Gastrocnemius medialis (tissue), 4 donors: ENCODE measurements around the gene THSD4. TPM values are rescaled to one million over a fixed set of nuclear protein-coding genes. Genes with fewer than 3 reads are reported as not detected.

ENCODE experiments used
- ATAC-seq, 2 donors: fragments of 150-250 bp; one replicate each; pipeline ENCODE4 v1.9.1; 2016
- DNase-seq, 2 donors: peaks; one replicate each; pipeline ENCODE4 v3.0.0-alpha.2; 2019
- H3K27ac ChIP-seq, 4 donors: fragments of 200-600 bp; sonication (generic); 1 replicate in 1 of 4; 2 replicates in 3 of 4; pipeline ENCODE4 v1.5.1; 2016 to 2018; ENCODE audit warnings: mild to moderate bottlenecking in 2 of 4, moderate library complexity in 1 of 4
- H3K27me3 ChIP-seq, 3 donors: fragments of 200-600 bp; sonication (generic) in 2 of 3; 1 replicate in 1 of 3; 2 replicates in 2 of 3; pipeline versions ENCODE4 v1.5.1 to v1.6.0; 2016 to 2019; ENCODE audit warnings: mild to moderate bottlenecking in 1 of 3, moderate library complexity in 1 of 3
- H3K36me3 ChIP-seq, 2 donors: fragments of 200-600 bp; sonication (generic) in 1 of 2; one replicate each; pipeline ENCODE4 v1.5.1; 2017 to 2018
- H3K4me1 ChIP-seq, 2 donors: fragments of 200-600 bp; sonication (generic) in 1 of 2; one replicate each; pipeline ENCODE4 v1.5.1; 2016 to 2017; ENCODE audit warnings: mild to moderate bottlenecking in 2 of 2
- H3K4me3 ChIP-seq, 4 donors: fragments of 200-600 bp; sonication (generic) in 3 of 4; 1 replicate in 1 of 4; 2 replicates in 3 of 4; pipeline ENCODE4 v1.5.1; 2016 to 2019; ENCODE audit warnings: mild to moderate bottlenecking in 2 of 4
- H3K9me3 ChIP-seq, 3 donors: fragments of 200-600 bp; sonication (generic) in 2 of 3; 1 replicate in 1 of 3; 2 replicates in 2 of 3; pipeline ENCODE4 v1.5.1; 2016 to 2019
- CTCF ChIP-seq, 5 experiments: fragments of 450-650 bp in 3 of 5; fragments of 200-600 bp in 2 of 5; sonication (generic) in 2 of 5; IDR thresholded peaks in 4 of 5; conservative IDR thresholded peaks in 1 of 5; 1 replicate in 4 of 5; 2 replicates in 1 of 5; pipeline ENCODE4 v1.5.1; 2016 to 2019; ENCODE audit warnings: antibody characterized with exemption in 5 of 5, mild to moderate bottlenecking in 3 of 5, moderate library complexity in 3 of 5
- POLR2A ChIP-seq, 2 donors: fragments of 450-650 bp; IDR thresholded peaks; one replicate each; pipeline ENCODE4 v1.6.1; 2017; ENCODE audit warnings: antibody characterized with exemption in 2 of 2, mild to moderate bottlenecking in 2 of 2, moderate library complexity in 2 of 2
- in situ Hi-C, 4 donors: fragments of 200-750 bp; cut with MboI; loops; one replicate each; pipeline versions ENCODE4 v1.15.0 to v1.8.0; 2017; ENCODE audit warnings: low sequenced_read_pairs in 4 of 4
- intact Hi-C: fragments of 100-400 bp; cut with DNase I; formaldehyde crosslinking; loops from one replicate; pipeline ENCODE4 v1.15.1; 2023; ENCODE audit warnings: low total_unique reads
- total RNA-seq, 4 donors: library from RNA; depleted of rRNA; stranded (reverse); fragments of >200 nt; gene quantifications; one replicate each; pipeline versions ENCODE4 v1.1.0 to v1.2.3, GENCODE V29; 2016

THSD4 gene
- total RNA-seq, 4 donors from 2014 or later, result 0.35 to 3.1 (median 0.60) TPM

- in situ Hi-C loops (no loop called here), intact Hi-C loops (no loop called here)
- H3K4me3 ChIP-seq, result no peak overlapping the region
- H3K27me3 ChIP-seq, result no peaks in the 10 kb centered on the region
- no peak for ATAC-seq
- no peak for DNase-seq
- H3K27ac ChIP-seq, result no peak overlapping the region
- no peaks in the 10 kb centered on the region for H3K36me3 ChIP-seq
- no peaks in the 10 kb centered on the region for H3K9me3 ChIP-seq
- no peak for TF ChIP-seq POLR2A (IDR thresholded peaks at IDR 0.05)
- TF ChIP-seq CTCF (IDR thresholded peaks at IDR 0.05 in 4 of 5, conservative IDR thresholded peaks at IDR 0.05 in 1 of 5), result no peak
- H3K4me1 ChIP-seq, result no peaks in the 10 kb centered on the region
These were observed 26.6 kb upstream of the THSD4 start for GRCh38 chr15:71088683-71089082.

GRCh38 chr15:71089801-71090200, 25.5 kb upstream of the THSD4 start:
- no peaks in the 10 kb centered on the region for H3K4me1 ChIP-seq
- no peaks in the 10 kb centered on the region for H3K36me3 ChIP-seq
- in situ Hi-C loops (no loop called here), intact Hi-C loops (no loop called here)
- DNase-seq, result no peak
- H3K27ac ChIP-seq, result no peak overlapping the region
- no peak overlapping the region for H3K4me3 ChIP-seq
- no peaks in the 10 kb centered on the region for H3K27me3 ChIP-seq
- TF ChIP-seq POLR2A (IDR thresholded peaks at IDR 0.05) (no peak), CTCF (IDR thresholded peaks at IDR 0.05 in 4 of 5, conservative IDR thresholded peaks at IDR 0.05 in 1 of 5) (no peak)
- ATAC-seq, result no peak
- H3K9me3 ChIP-seq, result no peaks in the 10 kb centered on the region

- no peak overlapping the region for H3K27ac ChIP-seq
- no peak overlapping the region for H3K4me3 ChIP-seq
- TF ChIP-seq CTCF (IDR thresholded peaks at IDR 0.05 in 4 of 5, conservative IDR thresholded peaks at IDR 0.05 in 1 of 5), result no peak
- H3K4me1 ChIP-seq, result no peaks in the 10 kb centered on the region
- in situ Hi-C loops (no loop called here), intact Hi-C loops (no loop called here)
- DNase-seq (no peak), ATAC-seq (no peak)
- H3K9me3 ChIP-seq, result no peaks in the 10 kb centered on the region
- no peaks in the 10 kb centered on the region for H3K36me3 ChIP-seq
- no peaks in the 10 kb centered on the region for H3K27me3 ChIP-seq
These were observed 23.7 kb upstream of the THSD4 start for GRCh38 chr15:71091601-71092000.

GRCh38 chr15:71092056-71092600, 23.1 kb upstream of the THSD4 start:
- no peak for DNase-seq
- ATAC-seq, result no peak
- Histone ChIP-seq H3K36me3 (no peaks in the 10 kb centered on the region), H3K9me3 (no peaks in the 10 kb centered on the region), H3K27ac (no peak overlapping the region), H3K27me3 (no peaks in the 10 kb centered on the region), H3K4me3 (no peak overlapping the region), H3K4me1 (no peaks in the 10 kb centered on the region)
- in situ Hi-C loops, result no loop called here
- intact Hi-C loops, result no loop called here
- no peak for TF ChIP-seq POLR2A (IDR thresholded peaks at IDR 0.05)
- no peak for TF ChIP-seq CTCF (IDR thresholded peaks at IDR 0.05 in 4 of 5, conservative IDR thresholded peaks at IDR 0.05 in 1 of 5)
